ENCODE measurements around the gene FOSL2.
"Not testable (repeated sequence)": the region's sequence is repeated elsewhere in the genome, so short reads cannot be mapped to it uniquely, and the experiment has no call there.

Gene FOSL2

DNA sequence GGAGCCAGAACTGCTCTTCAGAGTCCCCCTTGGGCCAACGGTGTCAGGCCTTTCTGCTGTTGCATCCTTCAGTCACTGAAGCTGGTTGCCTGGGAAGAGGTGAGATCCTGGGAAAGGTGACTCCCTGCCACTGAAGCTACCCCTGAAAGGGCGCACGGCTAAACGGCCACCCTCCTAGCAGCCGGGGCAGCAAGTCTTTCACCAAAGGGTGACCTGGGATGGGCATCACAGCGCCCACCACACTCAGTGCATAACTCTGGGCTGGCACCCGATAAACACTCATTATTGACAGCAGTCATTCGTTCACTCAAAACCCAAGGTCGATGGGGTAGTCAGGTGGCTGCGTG is 26.5 kb upstream of the FOSL2 start:
- H3K9ac ChIP-seq (ENCODE audit: low read length) = no peak overlapping the region
- no peaks in the 10 kb centered on the region for H3K4me1 ChIP-seq (ENCODE audit: insufficient read depth, low read length)
- H3K27ac ChIP-seq (ENCODE audit: low read depth, low read length) = no peak overlapping the region

DNA sequence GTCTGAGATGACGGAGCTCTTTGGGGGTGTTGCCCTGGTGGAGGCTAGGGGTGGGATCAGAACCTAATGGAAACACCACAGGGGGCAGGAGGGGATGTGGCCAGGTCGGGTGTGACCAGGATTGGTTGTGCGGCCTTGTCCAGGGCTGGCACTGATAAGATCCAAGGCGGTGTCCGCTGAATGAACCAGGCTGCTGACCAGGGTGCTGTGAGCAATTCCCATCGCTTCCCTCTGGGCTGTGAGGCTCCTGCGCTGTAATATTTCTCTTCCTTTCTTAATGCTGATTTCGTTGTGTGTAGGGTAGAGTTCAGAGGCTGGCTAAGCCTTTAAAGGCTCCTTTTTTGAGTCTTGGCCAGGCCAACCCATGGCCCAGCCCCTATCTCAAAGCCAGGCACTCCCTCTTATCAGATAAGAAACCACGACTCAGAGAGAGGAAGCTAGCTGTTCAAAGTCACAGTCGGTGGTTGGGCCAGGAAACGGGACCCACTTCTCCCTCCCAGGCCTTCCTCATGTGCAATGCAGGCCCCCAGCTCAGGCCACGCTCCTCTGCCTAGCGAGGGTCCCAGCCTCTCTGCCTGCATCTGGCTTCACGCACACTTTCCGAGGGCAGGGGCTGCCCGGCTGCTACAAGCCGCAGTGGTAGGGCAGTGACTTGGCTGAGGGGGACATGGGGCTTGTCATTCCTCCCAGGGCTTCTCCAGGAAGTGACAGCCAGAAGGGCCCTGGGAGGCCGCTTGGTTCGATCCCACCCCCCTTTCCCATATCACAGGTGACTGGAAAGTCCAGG is 26.0 kb upstream of the FOSL2 start:
- Histone ChIP-seq H3K4me3 (ENCODE audit: low read depth in 1 of 2, low read length in 2 of 2) (no peak overlapping the region), H3K27me3 (ENCODE audit: control insufficient read depth in 1 of 2, insufficient read depth in 2 of 2, low read length in 2 of 2) (no peaks in the 10 kb centered on the region), H3K9ac (ENCODE audit: low read length) (no peak overlapping the region), H3K27ac (ENCODE audit: low read depth, low read length) (no peak overlapping the region), H3K36me3 (ENCODE audit: insufficient read depth, low read length) (no peaks in the 10 kb centered on the region), H3K9me3 (ENCODE audit: low read length) (no peaks in the 10 kb centered on the region), H3K4me1 (ENCODE audit: insufficient read depth, low read length) (no peaks in the 10 kb centered on the region)

More for the DNA sequence above, 26.5 kb upstream of the FOSL2 start:
- Histone ChIP-seq H3K4me3 (ENCODE audit: low read depth in 1 of 2, low read length in 2 of 2) (no peak overlapping the region), H3K27me3 (ENCODE audit: control insufficient read depth in 1 of 2, insufficient read depth in 2 of 2, low read length in 2 of 2) (no peaks in the 10 kb centered on the region), H3K36me3 (ENCODE audit: insufficient read depth, low read length) (no peaks in the 10 kb centered on the region), H3K9me3 (ENCODE audit: low read length) (no peaks in the 10 kb centered on the region)

DNA sequence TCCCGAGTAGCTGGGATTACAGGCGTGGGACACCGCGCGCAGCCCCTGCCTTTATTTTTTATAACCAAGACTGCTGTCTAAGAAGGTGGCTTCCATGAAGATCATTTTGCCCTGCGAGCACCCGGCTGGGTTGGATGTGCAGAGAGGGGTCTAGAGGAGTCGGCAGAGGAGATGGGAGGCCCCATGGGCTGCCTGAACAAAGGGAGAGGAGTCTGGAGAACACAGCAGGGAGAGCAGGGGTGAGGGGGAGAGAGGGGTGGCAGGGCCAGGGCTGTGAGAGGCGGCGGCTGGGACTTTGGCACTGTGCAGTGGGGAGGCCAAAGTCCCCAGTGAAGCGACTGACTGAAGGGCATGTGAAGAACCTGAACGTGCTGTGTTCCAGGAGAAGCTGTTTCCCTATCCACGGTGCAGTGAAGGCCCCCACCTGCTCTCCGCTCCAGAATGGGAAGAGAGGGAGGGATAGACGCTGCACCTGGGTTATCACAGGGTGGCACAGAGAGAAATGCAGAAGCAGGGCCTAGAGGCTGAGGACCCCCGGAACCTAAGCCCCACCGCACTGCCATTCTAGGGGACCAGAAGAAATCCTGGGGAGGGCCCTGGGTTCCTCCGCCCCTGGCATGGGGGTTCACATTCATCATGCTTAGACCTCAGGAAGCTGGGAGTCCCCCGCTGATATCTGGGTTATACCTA is 24.8 kb upstream of the FOSL2 start:
- Histone ChIP-seq H3K4me3 (ENCODE audit: low read depth in 1 of 2, low read length in 2 of 2) (no peak overlapping the region), H3K36me3 (ENCODE audit: insufficient read depth, low read length) (no peaks in the 10 kb centered on the region), H3K27ac (ENCODE audit: low read depth, low read length) (no peak overlapping the region), H3K9me3 (ENCODE audit: low read length) (no peaks in the 10 kb centered on the region), H3K9ac (ENCODE audit: low read length) (no peak overlapping the region), H3K4me1 (ENCODE audit: insufficient read depth, low read length) (no peaks in the 10 kb centered on the region), H3K27me3 (ENCODE audit: control insufficient read depth in 1 of 2, insufficient read depth in 2 of 2, low read length in 2 of 2) (no peaks in the 10 kb centered on the region)

DNA sequence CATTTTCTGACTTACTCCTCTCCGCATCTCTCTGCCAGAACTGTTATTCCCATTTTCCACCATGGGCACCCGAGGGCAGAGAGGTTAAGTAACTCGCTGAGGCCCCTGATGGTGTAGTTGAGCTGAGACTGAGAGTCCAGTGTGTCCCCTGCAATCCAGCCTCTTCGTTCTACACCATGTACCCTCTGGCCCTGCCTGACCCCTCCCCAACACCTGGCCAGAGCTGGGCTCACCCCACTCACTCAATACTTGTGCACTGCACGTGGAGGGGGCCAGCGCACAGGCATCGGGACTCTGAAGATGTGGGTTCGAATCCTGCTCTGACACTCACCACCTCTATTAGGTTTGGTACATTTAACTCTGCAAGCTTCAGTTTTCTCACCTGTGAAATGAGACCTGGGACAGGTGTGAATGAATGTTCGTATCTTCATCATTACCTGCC is 24.3 kb upstream of the FOSL2 start:
- Histone ChIP-seq H3K9ac (ENCODE audit: low read length) (no peak overlapping the region), H3K4me1 (ENCODE audit: insufficient read depth, low read length) (no peaks in the 10 kb centered on the region), H3K9me3 (ENCODE audit: low read length) (no peaks in the 10 kb centered on the region)

DNA sequence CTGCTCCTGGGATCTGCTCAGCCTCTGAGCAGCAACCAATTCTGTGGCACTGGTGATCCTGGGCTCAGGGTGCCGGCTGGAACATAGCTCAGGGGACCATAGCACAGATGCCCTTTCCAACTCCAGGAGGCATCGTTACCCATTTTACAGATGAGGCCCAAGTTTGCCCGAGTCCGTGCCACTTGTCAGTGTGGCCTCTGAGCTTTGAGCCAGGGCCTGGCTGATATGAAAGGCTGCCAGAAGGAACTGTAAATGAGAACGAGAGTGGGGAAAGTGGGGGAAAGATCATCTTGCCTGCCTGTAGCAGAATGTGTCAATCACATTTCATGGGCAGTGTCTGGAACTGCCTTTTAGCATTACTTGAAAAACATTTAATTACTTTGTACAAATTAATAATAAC is 23.3 kb upstream of the FOSL2 start:
- H3K4me3 ChIP-seq (ENCODE audit: low read depth in 1 of 2, low read length in 2 of 2) = no peak overlapping the region
- no peaks in the 10 kb centered on the region for H3K4me1 ChIP-seq (ENCODE audit: insufficient read depth, low read length)
- H3K36me3 ChIP-seq (ENCODE audit: insufficient read depth, low read length) = no peaks in the 10 kb centered on the region
- H3K9me3 ChIP-seq (ENCODE audit: low read length) = no peaks in the 10 kb centered on the region
- H3K27me3 ChIP-seq (ENCODE audit: control insufficient read depth in 1 of 2, insufficient read depth in 2 of 2, low read length in 2 of 2) = no peaks in the 10 kb centered on the region
- no peak overlapping the region for H3K9ac ChIP-seq (ENCODE audit: low read length)
- H3K27ac ChIP-seq (ENCODE audit: low read depth, low read length) = no peak overlapping the region

More for the DNA sequence above, 24.3 kb upstream of the FOSL2 start:
- Histone ChIP-seq H3K4me3 (ENCODE audit: low read depth in 1 of 2, low read length in 2 of 2) (no peak overlapping the region), H3K27me3 (ENCODE audit: control insufficient read depth in 1 of 2, insufficient read depth in 2 of 2, low read length in 2 of 2) (no peaks in the 10 kb centered on the region), H3K36me3 (ENCODE audit: insufficient read depth, low read length) (no peaks in the 10 kb centered on the region), H3K27ac (ENCODE audit: low read depth, low read length) (no peak overlapping the region)

DNA sequence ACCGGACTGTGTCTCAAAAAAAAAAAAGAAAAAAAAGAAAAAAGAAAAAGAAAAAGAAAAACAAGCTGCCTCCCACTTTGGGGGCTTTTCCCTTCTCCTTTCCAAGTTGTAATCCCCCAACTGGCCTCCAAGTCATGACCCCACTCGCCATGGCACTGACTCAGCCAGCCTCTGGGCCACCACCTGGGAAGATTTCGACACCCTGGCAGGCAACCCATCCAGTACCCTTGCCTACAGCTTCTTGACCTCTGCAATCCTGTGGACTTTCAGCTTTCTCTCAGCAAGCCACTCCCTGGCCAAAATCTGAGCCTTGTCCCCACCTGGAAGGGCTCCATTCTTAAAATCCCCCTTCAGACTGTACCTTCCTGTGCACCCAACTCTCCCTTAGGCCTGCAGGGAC is 22.3 kb upstream of the FOSL2 start:
- no peaks in the 10 kb centered on the region for H3K9me3 ChIP-seq (ENCODE audit: low read length)
- no peak overlapping the region for H3K9ac ChIP-seq (ENCODE audit: low read length)

DNA sequence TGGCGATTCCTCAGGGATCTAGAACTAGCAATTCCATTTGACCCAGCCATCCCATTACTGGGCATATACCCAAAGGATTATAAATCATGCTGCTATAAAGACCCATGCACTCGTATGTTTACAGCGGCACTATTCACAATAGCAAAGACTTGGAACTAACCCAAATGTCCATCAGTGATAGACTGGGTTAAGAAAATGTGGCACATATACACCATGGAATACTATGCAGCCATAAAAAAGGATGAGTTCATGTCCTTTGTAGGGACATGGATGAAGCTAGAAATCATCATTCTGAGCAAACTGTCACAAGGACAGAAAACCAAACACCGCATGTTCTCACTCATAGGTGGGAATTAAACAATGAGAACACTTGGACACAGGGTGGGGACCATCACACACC is 20.9 kb upstream of the FOSL2 start:
- not testable (repeated sequence) for H3K4me1 ChIP-seq (ENCODE audit: insufficient read depth, low read length); H3K9ac ChIP-seq (ENCODE audit: low read length); H3K36me3 ChIP-seq (ENCODE audit: insufficient read depth, low read length); H3K4me3 ChIP-seq (ENCODE audit: low read depth in 1 of 2, low read length in 2 of 2); H3K27me3 ChIP-seq (ENCODE audit: control insufficient read depth in 1 of 2, insufficient read depth in 2 of 2, low read length in 2 of 2); H3K27ac ChIP-seq (ENCODE audit: low read depth, low read length); H3K9me3 ChIP-seq (ENCODE audit: low read length)

More for the DNA sequence above, 22.3 kb upstream of the FOSL2 start:
- no peak overlapping the region for H3K27ac ChIP-seq (ENCODE audit: low read depth, low read length)
- H3K27me3 ChIP-seq (ENCODE audit: control insufficient read depth in 1 of 2, insufficient read depth in 2 of 2, low read length in 2 of 2) = no peaks in the 10 kb centered on the region
- no peak overlapping the region for H3K4me3 ChIP-seq (ENCODE audit: low read depth in 1 of 2, low read length in 2 of 2)
- H3K4me1 ChIP-seq (ENCODE audit: insufficient read depth, low read length) = no peaks in the 10 kb centered on the region
- H3K36me3 ChIP-seq (ENCODE audit: insufficient read depth, low read length) = no peaks in the 10 kb centered on the region

DNA sequence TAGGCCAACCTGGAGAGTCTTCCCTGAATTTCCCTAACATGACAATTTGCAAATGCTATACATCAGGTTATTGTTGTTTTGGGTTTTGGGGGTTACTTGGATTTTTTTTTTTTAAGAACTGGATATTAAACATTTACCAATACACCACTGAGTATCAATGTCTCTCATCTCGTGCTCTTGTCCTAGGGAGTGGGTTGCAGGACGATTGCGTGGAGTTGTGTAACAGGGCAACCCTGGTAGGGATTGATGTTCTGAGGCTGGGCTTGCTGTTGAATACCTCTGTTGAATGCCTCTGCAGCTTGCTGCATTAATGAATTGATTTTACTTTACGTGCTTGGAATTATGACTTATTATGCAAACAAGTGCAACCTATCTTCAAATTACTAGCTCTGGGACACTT is 18.8 kb upstream of the FOSL2 start:
- Histone ChIP-seq H3K4me1 (ENCODE audit: insufficient read depth, low read length) (no peaks in the 10 kb centered on the region), H3K9ac (ENCODE audit: low read length) (no peak overlapping the region), H3K27me3 (ENCODE audit: control insufficient read depth in 1 of 2, insufficient read depth in 2 of 2, low read length in 2 of 2) (no peaks in the 10 kb centered on the region)

DNA sequence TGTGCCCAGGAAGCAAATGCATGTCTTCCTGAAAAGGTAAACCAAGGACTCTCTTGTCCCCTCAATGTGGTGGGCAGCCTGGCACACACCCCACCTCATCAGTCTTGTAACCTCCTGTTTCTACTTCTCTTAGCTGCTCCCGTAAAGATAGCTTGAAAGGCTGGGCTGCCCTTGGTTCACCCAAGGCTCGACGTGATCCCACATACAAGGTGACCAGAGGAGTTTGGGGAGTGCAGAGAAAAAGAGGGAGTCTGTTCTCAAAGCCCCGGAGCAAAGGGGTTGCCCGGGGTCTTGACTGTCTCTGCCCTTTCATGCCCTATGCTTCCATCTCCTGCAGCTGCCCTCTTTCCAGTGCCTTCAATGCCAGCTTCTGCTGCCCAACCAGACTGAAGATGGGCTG is 18.3 kb upstream of the FOSL2 start:
- H3K36me3 ChIP-seq (ENCODE audit: insufficient read depth, low read length) = no peaks in the 10 kb centered on the region
- no peak overlapping the region for H3K4me3 ChIP-seq (ENCODE audit: low read depth in 1 of 2, low read length in 2 of 2)
- H3K9ac ChIP-seq (ENCODE audit: low read length) = no peak overlapping the region
- no peaks in the 10 kb centered on the region for H3K4me1 ChIP-seq (ENCODE audit: insufficient read depth, low read length)
- H3K27ac ChIP-seq (ENCODE audit: low read depth, low read length) = no peak overlapping the region
- no peaks in the 10 kb centered on the region for H3K9me3 ChIP-seq (ENCODE audit: low read length)
- H3K27me3 ChIP-seq (ENCODE audit: control insufficient read depth in 1 of 2, insufficient read depth in 2 of 2, low read length in 2 of 2) = no peaks in the 10 kb centered on the region

More for the DNA sequence above, 18.8 kb upstream of the FOSL2 start:
- H3K36me3 ChIP-seq (ENCODE audit: insufficient read depth, low read length) = no peaks in the 10 kb centered on the region
- no peak overlapping the region for H3K27ac ChIP-seq (ENCODE audit: low read depth, low read length)
- no peak overlapping the region for H3K4me3 ChIP-seq (ENCODE audit: low read depth in 1 of 2, low read length in 2 of 2)
- H3K9me3 ChIP-seq (ENCODE audit: low read length) = no peaks in the 10 kb centered on the region

DNA sequence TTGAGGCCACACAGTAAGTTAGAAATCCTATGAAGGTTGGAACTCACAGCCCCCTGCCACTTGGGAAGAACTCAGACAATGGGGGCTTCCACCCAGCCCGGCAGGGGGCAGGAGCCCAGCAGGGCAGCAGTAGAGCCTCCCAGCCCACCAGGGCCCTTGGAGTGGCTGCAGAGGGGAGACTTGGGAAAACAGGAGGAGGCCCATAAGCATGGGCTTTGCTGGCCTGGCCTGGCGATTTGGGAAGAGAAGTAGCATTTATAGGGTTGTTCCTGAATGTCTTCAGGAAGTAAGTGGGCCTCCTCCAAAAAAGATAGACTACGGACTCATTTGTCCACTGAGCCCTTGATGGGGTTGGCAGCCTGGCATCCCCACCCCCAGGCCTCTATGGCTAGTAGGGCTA is 17.4 kb upstream of the FOSL2 start:
- Histone ChIP-seq H3K27ac (ENCODE audit: low read depth, low read length) (no peak overlapping the region), H3K27me3 (ENCODE audit: control insufficient read depth in 1 of 2, insufficient read depth in 2 of 2, low read length in 2 of 2) (no peaks in the 10 kb centered on the region), H3K4me3 (ENCODE audit: low read depth in 1 of 2, low read length in 2 of 2) (no peak overlapping the region), H3K9me3 (ENCODE audit: low read length) (no peaks in the 10 kb centered on the region), H3K36me3 (ENCODE audit: insufficient read depth, low read length) (no peaks in the 10 kb centered on the region), H3K4me1 (ENCODE audit: insufficient read depth, low read length) (no peaks in the 10 kb centered on the region), H3K9ac (ENCODE audit: low read length) (no peak overlapping the region)

DNA sequence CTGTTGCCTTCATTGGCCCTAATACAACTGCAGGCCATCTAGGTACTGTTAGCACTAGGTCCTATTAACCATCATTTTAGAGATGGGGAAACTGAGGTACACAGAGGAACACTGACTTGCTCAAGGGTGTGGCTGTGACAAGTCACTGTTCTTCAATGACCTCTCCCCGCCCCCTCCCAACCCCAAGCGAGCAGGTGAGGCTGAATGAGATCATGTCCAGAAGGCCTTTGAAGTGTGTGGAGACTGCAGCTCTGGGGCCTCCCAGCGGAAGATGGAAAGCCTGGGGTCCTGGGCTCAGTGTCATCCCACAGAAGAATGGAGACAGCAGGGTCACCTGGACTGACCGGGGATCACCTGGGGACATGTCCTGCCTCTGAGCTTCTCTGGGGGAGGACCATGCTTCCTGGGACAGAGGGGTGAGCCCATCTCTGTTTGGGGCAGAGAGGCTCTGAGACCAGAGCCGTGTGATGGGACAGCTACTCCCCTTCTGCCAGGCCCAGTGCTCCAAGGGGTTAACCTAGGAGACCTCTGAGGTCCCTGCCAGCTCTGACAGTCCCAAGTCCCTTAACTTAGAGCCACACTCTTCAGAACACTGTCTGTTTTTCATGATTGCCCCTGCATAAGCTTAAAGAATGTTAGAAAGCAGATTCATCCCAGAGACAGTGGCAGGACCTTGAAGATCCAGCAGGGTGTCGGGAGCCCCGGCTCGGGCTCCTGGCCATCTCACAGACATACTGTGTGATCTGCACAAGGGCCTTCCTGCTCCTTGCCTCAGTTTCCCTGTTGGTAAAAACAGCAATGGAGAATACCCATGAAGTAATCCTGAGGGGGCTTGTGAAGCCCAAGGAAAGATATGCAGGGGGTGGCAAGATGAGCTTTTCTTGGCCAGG is 16.7 kb upstream of the FOSL2 start:
- Histone ChIP-seq H3K27me3 (ENCODE audit: control insufficient read depth in 1 of 2, insufficient read depth in 2 of 2, low read length in 2 of 2) (no peaks in the 10 kb centered on the region), H3K4me3 (ENCODE audit: low read depth in 1 of 2, low read length in 2 of 2) (no peak overlapping the region), H3K36me3 (ENCODE audit: insufficient read depth, low read length) (no peaks in the 10 kb centered on the region), H3K27ac (ENCODE audit: low read depth, low read length) (no peak overlapping the region), H3K4me1 (ENCODE audit: insufficient read depth, low read length) (no peaks in the 10 kb centered on the region), H3K9me3 (ENCODE audit: low read length) (no peaks in the 10 kb centered on the region), H3K9ac (ENCODE audit: low read length) (no peak overlapping the region)
